Sigmoid colon (tissue), 4 donors: ENCODE results near the gene DNTTIP2.

Source experiments
- CTCF ChIP-seq, 4 experiments: fragments of 450-650 bp in 3 of 4; fragments of 200-600 bp in 1 of 4; IDR thresholded peaks; one replicate each; pipeline ENCODE4 v1.5.1; 2016 to 2019; ENCODE audit warnings: antibody characterized with exemption in 4 of 4, mild to moderate bottlenecking in 3 of 4, moderate library complexity in 2 of 4
- EP300 ChIP-seq, 4 donors: sonication (generic); formaldehyde crosslinking; IDR thresholded peaks; one replicate each; pipeline ENCODE4 v1.6.1; 2017; ENCODE audit warnings: antibody characterized with exemption in 4 of 4

GRCh38 chr1:93845538-93846205 is 33.3 kb downstream of the DNTTIP2 start:
- TF ChIP-seq CTCF (IDR thresholded peaks at IDR 0.05), result no peak
- no peak for TF ChIP-seq EP300 (IDR thresholded peaks at IDR 0.05)
